ENCODE data around the gene SIL1. TPM values are rescaled to one million over a fixed set of nuclear protein-coding genes. Genes with fewer than 3 reads are reported as not detected.
A peak's percentile ranks its signal among the peaks of the same experiment; 100 is the strongest.

SIL1 gene
- total and polyA plus RNA-seq, 9 of the 15 experiments (the other 6 are each of a cell fraction or from before 2014, with no cell fraction given), result 1.3 to 30.5 (median 18.1) TPM

DNA sequence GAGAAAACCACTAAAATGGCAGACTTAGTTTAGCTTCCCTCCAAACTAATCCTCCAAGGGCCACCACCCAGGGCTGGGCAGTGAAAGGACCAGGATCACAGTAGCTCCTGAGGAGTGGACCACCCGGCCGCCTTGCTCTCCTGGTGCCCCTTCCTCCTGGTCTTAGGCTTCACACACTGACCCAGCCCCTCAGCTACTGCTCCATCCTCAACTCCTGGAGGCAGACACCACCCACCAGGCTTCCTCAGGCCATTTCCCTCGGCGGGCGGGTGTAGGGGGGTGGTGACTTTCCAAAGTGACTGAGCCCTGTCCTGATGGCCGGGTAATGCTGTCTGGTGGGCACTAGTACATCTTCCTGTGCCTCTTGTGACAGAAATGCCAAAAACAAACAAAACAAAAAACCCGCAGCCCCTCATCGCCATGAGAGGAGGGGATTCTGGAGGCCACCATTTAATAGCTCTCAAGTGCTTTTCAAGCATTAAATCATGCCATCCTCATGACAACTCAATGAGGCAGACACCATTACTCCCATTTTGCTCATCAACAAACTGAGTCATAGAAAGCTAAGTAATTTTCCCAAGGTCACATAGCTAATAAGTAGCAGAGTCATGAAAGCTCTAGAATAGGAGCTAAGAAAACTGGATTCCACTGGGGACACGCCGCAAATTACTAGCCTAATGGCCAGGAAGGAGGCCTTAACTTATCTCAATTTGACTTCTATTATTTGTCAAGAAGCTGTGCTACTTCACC is 231.8 kb downstream of the SIL1 start:
- no peaks in the 10 kb centered on the region for H3K36me3 ChIP-seq (ENCODE audit: control insufficient read depth, insufficient read depth, low read length)
- FAIRE-seq (no peak), DNase-seq (ENCODE audit: extremely low read depth in 1 of 4, low spot score in 3 of 4) (no peak), ATAC-seq (no peak)
- no peak overlapping the region for H3K27ac ChIP-seq (ENCODE audit: extremely low read depth, low read depth, low read length)
- no peak overlapping the region for H2AFZ ChIP-seq (ENCODE audit: low read depth, low read length)
- WGBS (ENCODE audit: insufficient coverage, low coverage, missing lambda C conversion rate), result 70% methylated on average over 10 of the region's 10 CpGs
- in situ Hi-C loops (cut with MboI), result no loop called here
- H3K9ac ChIP-seq (ENCODE audit: insufficient read depth in 1 of 2, low read depth in 2 of 2, low read length in 2 of 2), result no peak overlapping the region
- POLR2A ChIA-PET, result interaction anchor here (1.1 kb wide), 1 partner anchor 10 kb away, joined by 4 read pairs; no protein-coding TSS in a partner anchor
- TF ChIP-seq ESRRA (IDR thresholded peaks at IDR 0.05; ENCODE audit: borderline replicate concordance, low read depth), result peak; percentile 34; the same call in 1 of the 2 replicates
- TF ChIP-seq ZNF780A (CRISPR knock-in tag; IDR thresholded peaks at IDR 0.05), result no peak
- TF ChIP-seq, protein P1, sequence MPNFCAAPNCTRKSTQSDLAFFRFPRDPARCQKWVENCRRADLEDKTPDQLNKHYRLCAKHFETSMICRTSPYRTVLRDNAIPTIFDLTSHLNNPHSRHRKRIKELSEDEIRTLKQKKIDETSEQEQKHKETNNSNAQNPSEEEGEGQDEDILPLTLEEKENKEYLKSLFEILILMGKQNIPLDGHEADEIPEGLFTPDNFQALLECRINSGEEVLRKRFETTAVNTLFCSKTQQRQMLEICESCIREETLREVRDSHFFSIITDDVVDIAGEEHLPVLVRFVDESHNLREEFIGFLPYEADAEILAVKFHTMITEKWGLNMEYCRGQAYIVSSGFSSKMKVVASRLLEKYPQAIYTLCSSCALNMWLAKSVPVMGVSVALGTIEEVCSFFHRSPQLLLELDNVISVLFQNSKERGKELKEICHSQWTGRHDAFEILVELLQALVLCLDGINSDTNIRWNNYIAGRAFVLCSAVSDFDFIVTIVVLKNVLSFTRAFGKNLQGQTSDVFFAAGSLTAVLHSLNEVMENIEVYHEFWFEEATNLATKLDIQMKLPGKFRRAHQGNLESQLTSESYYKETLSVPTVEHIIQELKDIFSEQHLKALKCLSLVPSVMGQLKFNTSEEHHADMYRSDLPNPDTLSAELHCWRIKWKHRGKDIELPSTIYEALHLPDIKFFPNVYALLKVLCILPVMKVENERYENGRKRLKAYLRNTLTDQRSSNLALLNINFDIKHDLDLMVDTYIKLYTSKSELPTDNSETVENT (CRISPR knock-in tag; IDR thresholded peaks at IDR 0.05), result no peak
- no peak for TF ChIP-seq RBBP5 (IDR thresholded peaks at IDR 0.05; ENCODE audit: borderline replicate concordance, insufficient read depth, low read length, poor library complexity, severe bottlenecking)
- TF ChIP-seq FOXP1 (CRISPR knock-in tag; IDR thresholded peaks at IDR 0.05), result no peak
- CTCF ChIA-PET (ENCODE audit: low intra/inter-chr PET ratio), result no interaction called here
- BruUV-seq (replicated peaks), result no TSS peak
- H3K4me3 ChIP-seq, result no peak overlapping the region
- intact Hi-C loops (cut with micrococcal nuclease), result no loop called here
- no peaks in the 10 kb centered on the region for H3K27me3 ChIP-seq (ENCODE audit: control insufficient read depth in 2 of 2, insufficient read depth in 2 of 2, low read length in 2 of 2)
- no peaks in the 10 kb centered on the region for H3K9me3 ChIP-seq (replicated peaks; ENCODE audit: control insufficient read depth, insufficient read depth, low read depth, low read length)
- H3K9me1 ChIP-seq (ENCODE audit: control insufficient read depth, insufficient read depth, low read length), result no peaks in the 10 kb centered on the region
- H3K4me1 ChIP-seq (replicated peaks in 1 of 2; ENCODE audit: control insufficient read depth in 2 of 2, insufficient read depth in 2 of 2, low read length in 2 of 2), result peaks cover 3 to 7% of the 10 kb centered on the region in 2 experiments; a peak in 4 of 5 replicates
- no peaks in the 10 kb centered on the region for H3K79me2 ChIP-seq (ENCODE audit: control insufficient read depth, insufficient read depth, low read length)
- no peak overlapping the region for H3K4me2 ChIP-seq (ENCODE audit: insufficient read depth, low read length)
- H4K20me1 ChIP-seq (replicated peaks; ENCODE audit: control insufficient read depth, insufficient read depth, low read length), result peaks cover 4% of the 10 kb centered on the region; the same call in 1 of the 2 replicates
